C4-2B (cell line): ENCODE measurements around the gene GPHB5.

Experiments used
- ZFX ChIP-seq: fragments of 450-650 bp; IDR thresholded peaks from 2 replicates; pipeline ENCODE4 v1.6.1; 2017
- TF ChIP-seq, protein P1 (sequence below): fragments of 450-650 bp; conservative IDR thresholded peaks from 2 replicates; pipeline ENCODE4 v1.5.1; 2017; ENCODE audit warnings: mild to moderate bottlenecking

DNA sequence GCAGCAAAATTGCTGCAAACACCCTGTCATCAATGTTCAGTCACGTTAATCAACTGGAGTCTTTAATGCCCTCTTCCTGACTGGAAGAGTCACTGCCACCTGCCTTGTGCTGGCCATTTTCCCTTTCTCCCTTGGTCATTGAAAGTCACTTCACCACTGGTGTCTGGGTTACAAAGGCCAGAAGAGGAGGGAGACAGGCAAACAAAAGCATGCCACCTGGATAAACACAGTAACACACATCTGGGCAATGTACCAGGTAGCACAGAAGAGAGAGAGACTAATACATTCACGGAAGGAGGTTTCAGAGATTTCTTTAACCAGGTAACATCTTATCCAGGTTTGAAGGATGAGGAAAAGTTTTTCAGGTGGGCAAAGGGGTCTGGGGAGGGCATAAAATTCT lies 32.7 kb downstream of the GPHB5 start:
- TF ChIP-seq, protein P1, sequence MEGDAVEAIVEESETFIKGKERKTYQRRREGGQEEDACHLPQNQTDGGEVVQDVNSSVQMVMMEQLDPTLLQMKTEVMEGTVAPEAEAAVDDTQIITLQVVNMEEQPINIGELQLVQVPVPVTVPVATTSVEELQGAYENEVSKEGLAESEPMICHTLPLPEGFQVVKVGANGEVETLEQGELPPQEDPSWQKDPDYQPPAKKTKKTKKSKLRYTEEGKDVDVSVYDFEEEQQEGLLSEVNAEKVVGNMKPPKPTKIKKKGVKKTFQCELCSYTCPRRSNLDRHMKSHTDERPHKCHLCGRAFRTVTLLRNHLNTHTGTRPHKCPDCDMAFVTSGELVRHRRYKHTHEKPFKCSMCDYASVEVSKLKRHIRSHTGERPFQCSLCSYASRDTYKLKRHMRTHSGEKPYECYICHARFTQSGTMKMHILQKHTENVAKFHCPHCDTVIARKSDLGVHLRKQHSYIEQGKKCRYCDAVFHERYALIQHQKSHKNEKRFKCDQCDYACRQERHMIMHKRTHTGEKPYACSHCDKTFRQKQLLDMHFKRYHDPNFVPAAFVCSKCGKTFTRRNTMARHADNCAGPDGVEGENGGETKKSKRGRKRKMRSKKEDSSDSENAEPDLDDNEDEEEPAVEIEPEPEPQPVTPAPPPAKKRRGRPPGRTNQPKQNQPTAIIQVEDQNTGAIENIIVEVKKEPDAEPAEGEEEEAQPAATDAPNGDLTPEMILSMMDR: no peak
- no peak for TF ChIP-seq ZFX
